UCSD-AML1 (cell line): ENCODE measurements around the gene UNC119.
A peak's percentile ranks its signal among the peaks of the same experiment; 100 is the strongest.

Experiments
- DNase-seq: peaks from one replicate; lab custom pipeline; 2025; ENCODE audit not compliant: unreplicated experiment; lab: John Stamatoyannopoulos, UW

Gene UNC119

DNA sequence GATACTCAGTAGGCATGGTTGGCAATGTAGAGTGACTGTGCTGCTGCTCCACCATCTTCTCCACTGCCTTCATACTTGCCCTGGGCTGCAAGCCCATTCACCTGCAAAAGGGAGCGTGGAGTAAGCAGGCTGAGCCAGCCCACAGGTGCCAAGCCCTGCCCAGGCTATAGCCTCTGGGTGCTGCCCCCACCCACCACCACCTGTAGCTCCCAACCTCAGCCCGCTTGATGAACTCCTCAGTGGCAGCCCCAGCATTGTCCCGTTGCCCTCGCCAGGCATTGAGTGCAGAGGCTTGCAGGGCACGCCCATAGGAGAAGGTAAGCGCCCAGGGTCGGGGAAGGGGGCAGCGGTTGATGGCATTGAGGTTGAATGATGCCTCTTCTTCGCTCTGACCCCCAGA lies 21.1 kb upstream of the UNC119 start:
- DNase-seq, result no peak

DNA sequence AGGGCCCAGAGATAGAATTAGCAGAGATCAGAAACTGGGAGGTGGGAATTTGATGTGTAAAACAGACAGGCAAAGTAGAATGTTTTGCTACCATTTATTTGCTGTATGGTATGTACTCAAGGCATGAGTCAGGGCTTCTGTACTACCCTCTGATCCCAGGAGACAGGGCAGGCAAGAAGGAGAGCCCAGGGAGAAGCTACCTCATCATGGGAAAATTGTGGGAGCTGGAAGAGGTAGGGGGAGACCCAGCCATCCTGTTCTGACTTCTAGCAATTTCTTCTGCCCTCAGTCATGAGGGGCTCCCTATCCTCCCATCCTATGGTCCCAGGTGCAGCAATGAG lies 20.6 kb upstream of the UNC119 start:
- DNase-seq, result no peak

DNA sequence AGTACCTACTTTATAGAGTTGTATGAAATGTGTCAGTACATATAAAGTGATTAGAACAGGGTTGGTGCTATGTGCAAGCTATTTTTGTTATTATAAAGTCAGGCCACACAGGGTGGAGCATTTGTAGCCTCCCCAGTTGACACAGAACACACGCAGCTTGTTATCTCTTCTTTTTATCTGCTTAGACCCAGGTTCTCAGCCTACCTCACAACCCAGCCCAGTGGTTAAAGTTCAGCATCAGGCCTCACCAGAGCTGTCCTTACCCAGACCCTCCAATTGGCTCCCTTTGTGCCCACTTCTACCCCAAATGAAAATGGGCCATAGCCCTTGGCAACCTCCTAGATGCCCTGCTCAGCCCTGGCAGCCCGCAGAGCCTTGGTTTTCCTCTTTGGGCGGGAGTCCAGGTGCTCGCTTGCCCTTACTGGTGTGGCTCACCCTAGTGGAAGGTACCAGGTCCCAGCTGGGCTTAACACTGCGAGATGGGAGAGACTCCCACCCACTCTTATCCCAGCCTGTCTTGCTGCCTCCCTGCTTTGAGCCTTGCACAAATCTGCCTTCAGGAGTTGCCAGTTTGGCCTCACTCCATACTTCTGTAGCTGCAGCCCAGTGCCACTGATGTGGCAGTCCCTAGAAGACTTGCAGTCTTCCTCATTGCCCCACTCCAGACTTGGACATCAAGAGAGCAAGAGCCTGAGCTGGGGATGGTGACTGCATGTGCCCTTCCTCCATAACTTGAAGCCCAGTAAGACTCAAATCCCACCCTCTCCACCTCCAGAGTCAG lies 20.0 kb upstream of the UNC119 start:
- no peak for DNase-seq

DNA sequence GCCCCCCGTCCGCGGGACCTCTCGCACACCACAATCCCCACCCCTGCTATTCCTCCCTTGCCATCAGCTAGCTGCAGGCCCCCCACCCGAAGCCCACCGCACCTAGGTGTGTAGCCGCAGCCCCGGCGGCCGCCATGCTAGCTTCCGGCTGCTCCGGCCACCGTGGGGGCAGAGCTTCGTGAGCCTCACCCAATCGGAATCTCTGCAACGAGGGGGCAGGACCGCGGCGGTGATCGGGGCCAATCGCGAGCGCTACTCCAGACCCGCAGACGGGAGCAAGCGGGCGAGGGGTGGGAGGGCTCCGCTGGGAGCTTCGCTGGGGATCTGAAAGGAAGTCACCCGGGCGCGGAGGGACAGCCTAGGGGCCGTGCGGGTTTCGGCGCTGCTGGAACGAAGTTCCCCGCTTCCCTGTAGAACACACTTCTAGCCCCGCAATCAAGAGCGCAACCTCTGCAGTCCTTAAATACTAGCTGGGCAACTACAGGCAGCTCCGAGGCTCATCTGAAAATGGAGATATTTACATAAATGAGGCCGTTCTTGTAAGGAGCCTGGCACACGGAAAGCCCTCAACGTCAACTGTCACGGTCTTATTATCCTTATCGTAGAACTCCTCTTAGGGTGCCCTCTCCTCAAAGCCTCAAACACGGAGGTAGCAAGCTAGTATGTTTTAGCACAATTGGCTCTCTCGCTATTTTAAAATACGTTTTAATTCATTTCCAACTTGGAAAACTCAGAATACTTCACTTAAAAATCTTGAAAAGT lies 19.1 kb upstream of the UNC119 start, which contains the start of gene PIGS:
Gene PIGS (minus strand): TSS at position 164 of the 762 bp plus-strand sequence. CDS start 28 bp downstream, at position 136.
- peak; percentile 95 for DNase-seq

GRCh38 chr17:28570716-28571360 lies 18.4 kb upstream of the UNC119 start:
- DNase-seq, result peak; percentile 42

GRCh38 chr17:28569446-28569845 lies 17.0 kb upstream of the UNC119 start:
- DNase-seq, result no peak

DNA sequence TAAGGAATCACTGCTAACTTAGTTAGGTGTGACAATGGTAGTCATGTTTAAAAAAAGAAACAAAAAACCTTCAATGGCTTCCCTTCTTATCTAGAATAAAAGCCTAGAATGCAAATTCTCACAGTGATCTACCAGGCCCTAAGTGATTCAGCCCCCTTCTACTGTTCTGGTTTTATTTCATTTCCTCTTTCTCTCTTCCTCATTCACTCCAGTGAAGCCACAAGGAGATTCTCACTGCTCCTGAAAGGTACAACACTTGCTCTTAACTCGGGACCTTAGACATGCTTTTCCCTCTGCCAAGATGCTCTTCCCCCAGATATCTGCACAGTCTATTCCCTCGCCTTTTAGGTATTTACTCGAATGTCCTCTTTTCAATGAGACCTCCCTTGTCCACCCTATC lies 15.2 kb upstream of the UNC119 start:
- DNase-seq, result no peak

DNA sequence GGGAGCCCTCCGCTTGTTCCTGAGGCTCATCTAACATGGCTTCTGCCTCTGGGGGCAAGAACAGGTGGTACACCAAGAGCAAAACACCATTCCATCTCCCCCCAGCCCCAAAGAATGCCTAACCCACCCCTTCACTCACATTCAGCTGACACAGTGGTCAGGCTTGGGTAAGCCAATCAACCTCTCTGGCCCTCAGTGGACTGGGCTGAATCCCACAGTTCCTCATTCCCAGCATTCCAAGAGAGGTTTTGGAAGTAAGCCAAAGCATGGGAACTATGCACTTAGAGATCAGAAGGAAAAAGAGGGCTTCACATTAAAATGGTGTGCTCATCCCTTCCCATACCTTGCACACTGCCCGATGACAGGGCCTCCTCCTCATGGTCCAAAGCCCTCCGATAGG lies 11.1 kb upstream of the UNC119 start:
- DNase-seq, result no peak

DNA sequence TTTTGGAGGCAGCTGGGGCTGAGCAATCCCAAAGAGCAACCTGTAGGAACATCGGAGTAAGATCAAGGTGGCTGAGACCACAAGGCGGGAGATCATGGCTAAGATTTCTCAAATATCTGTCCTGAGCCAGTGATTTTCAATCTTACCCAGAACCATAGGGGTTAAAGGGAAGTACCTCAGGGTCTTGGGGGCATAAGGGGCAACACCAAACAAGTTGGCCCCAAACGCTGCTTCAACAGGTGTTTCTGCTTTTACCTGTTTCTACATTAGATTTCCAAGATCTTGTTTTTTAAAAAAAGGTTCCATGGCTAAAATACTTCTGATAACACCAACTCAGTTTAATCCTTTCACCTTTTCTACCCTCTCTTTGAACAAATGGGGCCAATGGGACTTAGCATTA lies 2.6 kb upstream of the UNC119 start:
- DNase-seq, result no peak

DNA sequence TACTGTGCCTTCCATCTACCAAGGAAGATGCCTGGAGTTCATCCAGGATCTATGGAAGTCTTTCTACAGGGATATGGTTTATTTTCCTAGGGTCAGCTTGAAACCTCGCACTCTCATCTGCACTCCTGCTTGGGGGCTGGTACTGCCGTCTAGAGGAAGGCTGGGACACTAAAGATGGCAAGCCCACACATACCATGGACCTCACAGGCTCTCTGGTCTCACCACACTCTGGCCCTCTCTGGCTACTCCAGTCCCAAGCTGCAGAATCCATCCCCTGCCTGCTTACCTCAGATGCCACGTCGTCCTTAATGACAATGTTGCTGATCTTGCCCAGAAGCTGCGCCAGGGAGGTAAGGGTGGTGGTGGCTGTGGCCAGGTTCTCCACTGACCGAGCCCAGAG lies 2.1 kb upstream of the UNC119 start:
- no peak for DNase-seq

DNA sequence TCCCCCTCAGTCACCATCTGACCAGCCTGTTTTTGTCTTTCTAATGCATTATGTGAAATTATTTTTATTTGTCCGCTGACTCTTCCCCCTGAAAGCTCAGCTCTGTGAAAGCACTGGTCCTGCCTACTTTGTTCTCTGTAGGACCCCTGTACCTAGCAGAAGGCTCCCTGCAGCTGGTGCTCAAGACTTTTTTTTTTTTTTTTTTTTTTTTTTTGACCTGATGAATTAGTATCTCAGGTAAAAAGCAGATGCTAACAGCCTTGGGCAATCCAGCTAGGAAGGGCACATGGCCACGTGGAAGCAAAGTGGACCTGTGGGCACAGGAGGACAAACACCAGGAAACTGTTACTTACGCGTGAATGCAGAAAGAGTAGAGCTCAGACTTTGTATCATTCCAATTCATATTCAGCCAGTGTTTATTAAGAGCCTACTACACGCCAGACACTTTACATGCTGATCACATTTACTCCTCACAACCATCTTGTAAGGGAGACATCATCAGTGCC lies 629 bp upstream of the UNC119 start:
- DNase-seq, result no peak

- DNase-seq, result no peak
These were observed 826 bp downstream of the UNC119 start for GRCh38 chr17:28551421-28552175.

GRCh38 chr17:28550858-28551257 lies 1.6 kb downstream of the UNC119 start:
- no peak for DNase-seq

- peak; percentile 49 for DNase-seq
These were observed 2.9 kb downstream of the UNC119 start for GRCh38 chr17:28549236-28550132.

DNA sequence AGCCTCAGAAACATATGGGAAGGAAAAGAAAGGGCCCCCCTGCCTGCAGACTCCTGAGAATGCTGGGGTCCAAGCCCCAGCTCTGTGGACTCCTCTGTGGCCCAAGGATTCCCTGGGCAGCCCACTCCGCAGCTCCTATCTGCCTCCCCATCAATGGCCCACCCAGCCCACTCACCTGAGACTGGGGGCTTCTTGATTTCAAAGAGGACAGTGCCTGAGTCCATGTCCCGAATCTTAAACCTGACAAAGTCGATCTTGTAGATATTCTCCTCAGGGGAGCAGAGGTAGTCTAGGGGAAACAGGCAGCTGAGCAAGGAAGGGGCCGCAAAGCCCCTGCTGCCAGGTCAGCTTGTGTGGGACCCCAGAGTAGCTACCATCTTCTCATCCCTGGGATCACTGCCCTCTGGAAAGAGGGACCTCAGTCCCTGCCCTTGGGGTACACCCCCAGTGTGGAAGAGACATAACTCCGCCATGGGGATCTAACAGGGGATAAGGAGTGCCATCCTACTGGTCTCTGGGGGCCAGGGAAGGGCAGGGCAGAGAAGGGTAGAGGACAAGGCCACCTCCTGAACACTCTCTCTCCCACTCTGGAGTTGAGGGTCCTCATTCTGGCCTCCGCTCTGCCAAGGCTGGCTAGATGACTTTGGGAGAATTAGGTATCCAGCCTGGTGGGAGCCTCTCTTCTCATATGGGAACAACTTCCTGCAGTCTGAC lies 3.9 kb downstream of the UNC119 start:
- DNase-seq, result no peak

- peak; percentile 86 for DNase-seq
These were observed 4.6 kb downstream of the UNC119 start for GRCh38 chr17:28547623-28548416.

GRCh38 chr17:28547096-28547622 lies 5.3 kb downstream of the UNC119 start:
- DNase-seq, result no peak

DNA sequence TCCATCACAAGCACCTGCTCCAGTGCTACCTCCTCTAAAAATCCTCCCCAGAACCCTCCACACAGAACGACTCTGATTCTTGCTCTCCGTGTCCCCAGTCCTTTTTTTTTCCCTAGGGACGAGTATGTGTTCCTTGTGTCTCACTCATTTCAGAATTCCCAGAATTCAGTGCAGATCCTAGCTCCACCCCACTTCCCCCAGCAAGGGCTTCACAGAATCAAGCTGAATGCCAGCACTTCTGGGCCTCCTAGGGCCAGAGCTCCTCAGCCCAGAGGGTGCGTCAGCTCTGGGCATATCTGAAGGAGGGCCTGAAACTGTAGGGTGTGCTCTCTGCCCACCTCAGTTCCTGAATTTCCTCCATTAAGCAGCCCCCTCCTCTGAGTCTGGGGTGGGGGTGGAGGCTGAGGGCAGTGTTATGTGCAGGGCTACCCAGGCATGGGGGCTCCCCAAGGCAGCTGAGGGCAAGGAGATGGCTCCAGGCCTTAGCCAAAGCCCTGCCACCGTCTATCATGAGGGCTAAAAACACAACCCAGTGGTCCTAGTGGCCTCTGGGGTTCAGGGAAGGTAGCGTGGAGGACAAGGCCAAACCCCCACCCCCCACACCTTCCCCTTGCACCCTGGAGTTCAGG lies 6.5 kb downstream of the UNC119 start:
- DNase-seq, result no peak
